Measurements from ENCODE around the gene B3GALT2. TPM values are rescaled to one million over a fixed set of nuclear protein-coding genes. Genes with fewer than 3 reads are reported as not detected.
A peak's percentile ranks its signal among the peaks of the same experiment; 100 is the strongest.

Gene B3GALT2
- total and polyA plus RNA-seq, 2 donors (not counting 3 experiments of a cell fraction or from before 2014, with no cell fraction given), result not detected

GRCh38 chr1:193183019-193183627, 3.3 kb downstream of the B3GALT2 start:
- peaks cover 3% of the 10 kb centered on the region for H3K9me1 ChIP-seq (replicated peaks; ENCODE audit: control insufficient read depth, extremely low read depth, insufficient read depth, low read length)
- no peaks in the 10 kb centered on the region for H3K36me3 ChIP-seq (ENCODE audit: control insufficient read depth in 2 of 2, extremely low read depth in 1 of 2, insufficient read depth in 2 of 2, low read length in 2 of 2)
- H3K27me3 ChIP-seq (ENCODE audit: control insufficient read depth in 2 of 2, insufficient read depth in 2 of 2, low read length in 2 of 2), result no peaks in the 10 kb centered on the region
- TF ChIP-seq MYC (IDR thresholded peaks at IDR 0.05; ENCODE audit: low read depth, low read length), result no peak
- peak; percentile 42 to 43 for TF ChIP-seq CTCF (IDR thresholded peaks at IDR 0.05; ENCODE audit: extremely low read depth in 1 of 2, insufficient read depth in 1 of 2, low read depth in 1 of 2, low read length in 2 of 2)
- BruUV-seq (replicated peaks), result no TSS peak
- ChIA-PET CTCF (interaction anchor here (0.8 to 2.6 kb wide), 6 partner anchors 9 to 1112 kb away, joined by 3 to 11 read pairs (median 4); no protein-coding TSS in a partner anchor), POLR2A (no interaction called here)
- H3K4me1 ChIP-seq (ENCODE audit: control insufficient read depth, extremely low read depth, insufficient read depth, low read length), result no peaks in the 10 kb centered on the region
- H3K4me3 ChIP-seq (replicated peaks in 1 of 3; ENCODE audit: insufficient read depth in 1 of 3, low read depth in 1 of 3, low read length in 3 of 3), result no peak overlapping the region
- H2AFZ ChIP-seq (ENCODE audit: low read depth, low read length), result no peak overlapping the region
- no peak overlapping the region for H3K27ac ChIP-seq (ENCODE audit: insufficient read depth, low read depth, low read length)
- no peaks in the 10 kb centered on the region for H3K9me3 ChIP-seq (replicated peaks; ENCODE audit: control insufficient read depth, insufficient read depth, low read length)
- dilution Hi-C loops (cut with MboI; ENCODE audit: extremely low pct_ligation_motif_present, low sequenced_read_pairs) (no loop called here), intact Hi-C loops (cut with micrococcal nuclease) (loop anchor here (1.0 to 10.0 kb wide), 5 partner anchors 156 to 1112 kb away; partner anchors contain the start of gene RGS2)
- no peak overlapping the region for H3K4me2 ChIP-seq (ENCODE audit: insufficient read depth, low read length)
- DNase-seq (ENCODE audit: low read depth, low spot score) (peak; percentile 73), FAIRE-seq (no peak)
- H3K9ac ChIP-seq (replicated peaks; ENCODE audit: extremely low read depth, insufficient read depth, low read length), result no peak overlapping the region
- H4K20me1 ChIP-seq (replicated peaks; ENCODE audit: control insufficient read depth, extremely low read depth, insufficient read depth, low read length), result peaks cover 7% of the 10 kb centered on the region
- peaks cover 42% of the 10 kb centered on the region for H3K79me2 ChIP-seq (ENCODE audit: control insufficient read depth, insufficient read depth, low read length)

- Histone ChIP-seq H3K79me2 (ENCODE audit: control insufficient read depth, insufficient read depth, low read length) (peaks cover 40% of the 10 kb centered on the region), H2AFZ (ENCODE audit: low read depth, low read length) (no peak overlapping the region), H3K9me1 (replicated peaks; ENCODE audit: control insufficient read depth, extremely low read depth, insufficient read depth, low read length) (peaks cover 3% of the 10 kb centered on the region), H3K4me3 (replicated peaks in 1 of 3; ENCODE audit: insufficient read depth in 1 of 3, low read depth in 1 of 3, low read length in 3 of 3) (no peak overlapping the region), H3K27me3 (ENCODE audit: control insufficient read depth in 2 of 2, insufficient read depth in 2 of 2, low read length in 2 of 2) (no peaks in the 10 kb centered on the region), H3K4me2 (ENCODE audit: insufficient read depth, low read length) (no peak overlapping the region), H3K9me3 (replicated peaks; ENCODE audit: control insufficient read depth, insufficient read depth, low read length) (no peaks in the 10 kb centered on the region), H4K20me1 (replicated peaks; ENCODE audit: control insufficient read depth, extremely low read depth, insufficient read depth, low read length) (peaks cover 7% of the 10 kb centered on the region), H3K36me3 (ENCODE audit: control insufficient read depth in 2 of 2, extremely low read depth in 1 of 2, insufficient read depth in 2 of 2, low read length in 2 of 2) (no peaks in the 10 kb centered on the region), H3K9ac (replicated peaks; ENCODE audit: extremely low read depth, insufficient read depth, low read length) (no peak overlapping the region), H3K4me1 (ENCODE audit: control insufficient read depth, extremely low read depth, insufficient read depth, low read length) (no peaks in the 10 kb centered on the region), H3K27ac (ENCODE audit: insufficient read depth, low read depth, low read length) (no peak overlapping the region)
- FAIRE-seq (no peak), DNase-seq (ENCODE audit: low read depth, low spot score) (no peak)
- ChIA-PET POLR2A (no interaction called here), CTCF (interaction anchor here (0.9 to 1.4 kb wide), 2 partner anchors 8 to 18 kb away, joined by 4 to 6 read pairs; no protein-coding TSS in a partner anchor)
- intact Hi-C loops (cut with micrococcal nuclease) (loop anchor here (2.0 to 10.0 kb wide), 4 partner anchors 157 to 583 kb away; partner anchors contain the start of gene RGS2), dilution Hi-C loops (cut with MboI; ENCODE audit: extremely low pct_ligation_motif_present, low sequenced_read_pairs) (no loop called here)
- TF ChIP-seq MAX (IDR thresholded peaks at IDR 0.05; ENCODE audit: insufficient read depth, insufficient read length) (no peak), JUN (IDR thresholded peaks at IDR 0.05; ENCODE audit: borderline replicate concordance, insufficient read depth, insufficient read length, low read depth) (no peak), EZH2 (IDR thresholded peaks at IDR 0.05; ENCODE audit: borderline replicate concordance, low read depth, low read length, severe bottlenecking) (no peak), CTCF (IDR thresholded peaks at IDR 0.05; ENCODE audit: extremely low read depth in 1 of 2, insufficient read depth in 1 of 2, low read depth in 1 of 2, low read length in 2 of 2) (no peak), POLR2A (IDR thresholded peaks at IDR 0.05; ENCODE audit: low read depth, low read length) (no peak), POLR2AphosphoS5 (IDR thresholded peaks at IDR 0.05; ENCODE audit: insufficient read depth, low read depth, low read length) (no peak), FOS (IDR thresholded peaks at IDR 0.05; ENCODE audit: borderline replicate concordance, insufficient read depth, low read length) (no peak), GATA2 (IDR thresholded peaks at IDR 0.05; ENCODE audit: insufficient read depth, insufficient read length, low read depth, low read length) (no peak), MYC (IDR thresholded peaks at IDR 0.05; ENCODE audit: low read depth, low read length) (no peak)
- no TSS peak for BruUV-seq (replicated peaks)
These were observed 4.4 kb downstream of the B3GALT2 start for GRCh38 chr1:193181985-193182384.

Data from endothelial cell of umbilical vein (primary cell).